ENCODE measurements around the gene ISG15. TPM values are rescaled to one million over a fixed set of nuclear protein-coding genes. Genes with fewer than 3 reads are reported as not detected.
"Not testable (repeated sequence)": the region's sequence is repeated elsewhere in the genome, so short reads cannot be mapped to it uniquely, and the experiment has no call there.

Gene ISG15
- total RNA-seq, 2 donors from 2014 or later: 15.2 to 44.3 TPM

GRCh38 chr1:994546-994945, 18.8 kb upstream of the ISG15 start:
- not testable (repeated sequence) for H3K9me3 Mint-ChIP-seq, H3K4me3 Mint-ChIP-seq, ATAC-seq, H3K36me3 Mint-ChIP-seq
- H3K27ac Mint-ChIP-seq: peak overlapping the region in 1 of 2 donors; percentile 40
- peak; percentile 28 for DNase-seq (ENCODE audit: low spot score)
- H3K27me3 Mint-ChIP-seq: peaks cover 17 to 32% of the 10 kb centered on the region in 2 donors
- peaks cover 11 to 14% of the 10 kb centered on the region in 2 donors for H3K4me1 Mint-ChIP-seq (ENCODE audit: low read depth in 2 of 2)

GRCh38 chr1:995665-996633, 17.3 kb upstream of the ISG15 start:
- Mint-ChIP-seq H3K9me3 (peaks cover 3% of the 10 kb centered on the region), H3K27me3 (peaks cover 17 to 29% of the 10 kb centered on the region in 2 donors), H3K36me3 (peaks cover 5% of the 10 kb centered on the region), H3K4me3 (no peak overlapping the region), H3K4me1 (ENCODE audit: low read depth in 2 of 2) (peaks cover 14% of the 10 kb centered on the region in 2 donors), H3K27ac (no peak overlapping the region)
- DNase-seq (ENCODE audit: low spot score): peak; percentile 58
- ATAC-seq: no peak

- Mint-ChIP-seq H3K4me1 (ENCODE audit: low read depth in 2 of 2) (peaks cover 9 to 12% of the 10 kb centered on the region in 2 donors), H3K36me3 (peaks cover 5% of the 10 kb centered on the region), H3K27ac (no peak overlapping the region), H3K4me3 (no peak overlapping the region), H3K27me3 (peaks cover 14 to 24% of the 10 kb centered on the region in 2 donors), H3K9me3 (no peaks in the 10 kb centered on the region)
- DNase-seq (ENCODE audit: low spot score) (peak; percentile 62), ATAC-seq (no peak)
Observed at GRCh38 chr1:996851-997712, 16.2 kb upstream of the ISG15 start.

- DNase-seq (ENCODE audit: low spot score) (peak; percentile 56), ATAC-seq (no peak)
- Mint-ChIP-seq H3K4me3 (no peak overlapping the region), H3K36me3 (peaks cover under 1% of the 10 kb centered on the region), H3K27ac (no peak overlapping the region), H3K27me3 (peaks cover 11 to 18% of the 10 kb centered on the region in 2 donors), H3K9me3 (no peaks in the 10 kb centered on the region), H3K4me1 (ENCODE audit: low read depth in 2 of 2) (peaks cover 3 to 9% of the 10 kb centered on the region in 2 donors)
Observed at GRCh38 chr1:997713-997992, 15.6 kb upstream of the ISG15 start.

DNA sequence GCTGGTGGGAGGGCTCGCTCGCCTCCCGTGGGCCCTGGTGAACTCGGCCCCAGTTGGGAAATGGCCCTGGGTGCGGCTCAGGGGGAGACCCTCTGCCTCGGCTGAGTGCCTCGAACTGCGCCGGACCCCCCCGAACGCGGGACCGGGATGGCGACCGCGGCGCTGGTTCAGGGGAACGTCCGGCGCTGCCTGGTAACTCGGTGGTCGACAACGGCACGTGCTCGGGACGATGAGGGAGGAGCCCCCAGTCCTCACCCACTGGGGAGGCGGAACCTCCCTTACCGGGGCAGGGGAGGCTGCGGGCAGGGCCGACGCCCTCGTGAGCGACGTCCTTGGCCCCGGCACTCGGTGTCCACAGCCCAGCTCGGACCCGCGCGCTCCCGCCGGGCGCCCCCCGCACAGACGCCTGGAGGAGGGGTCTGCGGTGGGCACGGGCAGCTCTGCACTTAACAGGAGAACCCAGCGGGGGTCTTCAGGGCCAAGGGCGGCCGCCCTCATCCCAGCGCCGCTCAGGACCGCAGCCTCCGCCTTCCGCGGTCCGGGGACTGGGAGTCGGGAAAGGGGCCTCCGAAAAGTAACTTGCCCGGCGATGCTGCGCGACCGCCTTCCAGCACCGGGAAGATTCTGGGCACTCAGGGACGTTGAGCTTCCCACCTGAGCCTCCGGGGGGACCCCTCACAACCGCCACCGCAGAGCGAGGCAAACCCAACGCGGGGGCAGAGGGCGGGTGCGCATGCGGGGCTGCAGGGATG, 15.1 kb upstream of the ISG15 start:
- DNase-seq (ENCODE audit: low spot score): peak; percentile 55
- Mint-ChIP-seq H3K27ac (no peak overlapping the region), H3K9me3 (no peaks in the 10 kb centered on the region), H3K27me3 (peaks cover 10 to 15% of the 10 kb centered on the region in 2 donors), H3K4me3 (no peak overlapping the region), H3K4me1 (ENCODE audit: low read depth in 2 of 2) (peaks cover 0 to 7% of the 10 kb centered on the region in 2 donors), H3K36me3 (no peaks in the 10 kb centered on the region)
- no peak for ATAC-seq

GRCh38 chr1:998745-998994, 14.6 kb upstream of the ISG15 start:
- Mint-ChIP-seq H3K27me3 (peaks cover 10 to 15% of the 10 kb centered on the region in 2 donors), H3K4me1 (ENCODE audit: low read depth in 2 of 2) (peaks cover 0 to 7% of the 10 kb centered on the region in 2 donors), H3K36me3 (no peaks in the 10 kb centered on the region), H3K4me3 (no peak overlapping the region), H3K9me3 (no peaks in the 10 kb centered on the region), H3K27ac (no peak overlapping the region)
- DNase-seq (ENCODE audit: low spot score) (no peak), ATAC-seq (no peak)

DNA sequence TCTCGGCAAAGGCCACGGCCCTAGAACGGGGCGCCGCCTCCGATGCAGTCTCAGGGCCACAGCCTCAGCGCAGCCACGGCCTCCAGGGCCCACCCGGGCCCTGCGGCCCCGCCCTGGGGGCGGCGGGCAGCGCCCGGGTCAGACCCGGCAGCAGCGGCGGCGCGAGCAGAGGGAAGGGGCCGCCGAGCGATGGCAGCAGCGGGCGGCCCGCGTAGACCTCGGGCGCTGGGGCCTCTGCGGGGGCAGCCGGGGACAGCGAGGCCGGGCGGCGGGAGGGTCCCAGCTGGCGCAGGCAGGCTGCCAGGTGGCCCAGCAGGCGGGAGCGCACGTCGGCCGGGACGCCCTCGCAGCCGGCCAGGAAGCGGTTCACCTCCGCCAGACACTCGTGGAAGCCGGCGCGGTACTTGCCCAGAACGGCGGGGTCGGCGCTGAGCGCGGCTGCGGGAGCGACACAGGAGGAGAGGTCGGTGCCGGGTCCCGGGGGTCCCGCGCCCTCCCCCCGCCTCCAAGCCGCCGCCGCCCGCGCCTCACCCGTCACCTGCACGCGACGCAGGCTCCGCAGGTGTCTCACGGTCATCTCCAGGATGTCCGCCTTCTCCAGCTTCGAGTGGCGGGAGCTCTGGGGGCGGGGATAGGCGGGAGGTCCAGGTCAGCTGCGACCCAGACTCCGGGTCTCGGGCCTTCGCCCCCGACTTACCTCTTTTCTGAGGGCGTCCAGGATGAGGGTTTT, 14.1 kb upstream of the ISG15 start:
- H3K27me3 Mint-ChIP-seq: peaks cover 10 to 15% of the 10 kb centered on the region in 2 donors
- DNase-seq (ENCODE audit: low spot score): peak; percentile 60
- no peaks in the 10 kb centered on the region for H3K9me3 Mint-ChIP-seq
- H3K36me3 Mint-ChIP-seq: no peaks in the 10 kb centered on the region
- no peak overlapping the region for H3K27ac Mint-ChIP-seq
- no peak for ATAC-seq
- H3K4me3 Mint-ChIP-seq: no peak overlapping the region
- peaks cover 0 to 7% of the 10 kb centered on the region in 2 donors for H3K4me1 Mint-ChIP-seq (ENCODE audit: low read depth in 2 of 2)

DNA sequence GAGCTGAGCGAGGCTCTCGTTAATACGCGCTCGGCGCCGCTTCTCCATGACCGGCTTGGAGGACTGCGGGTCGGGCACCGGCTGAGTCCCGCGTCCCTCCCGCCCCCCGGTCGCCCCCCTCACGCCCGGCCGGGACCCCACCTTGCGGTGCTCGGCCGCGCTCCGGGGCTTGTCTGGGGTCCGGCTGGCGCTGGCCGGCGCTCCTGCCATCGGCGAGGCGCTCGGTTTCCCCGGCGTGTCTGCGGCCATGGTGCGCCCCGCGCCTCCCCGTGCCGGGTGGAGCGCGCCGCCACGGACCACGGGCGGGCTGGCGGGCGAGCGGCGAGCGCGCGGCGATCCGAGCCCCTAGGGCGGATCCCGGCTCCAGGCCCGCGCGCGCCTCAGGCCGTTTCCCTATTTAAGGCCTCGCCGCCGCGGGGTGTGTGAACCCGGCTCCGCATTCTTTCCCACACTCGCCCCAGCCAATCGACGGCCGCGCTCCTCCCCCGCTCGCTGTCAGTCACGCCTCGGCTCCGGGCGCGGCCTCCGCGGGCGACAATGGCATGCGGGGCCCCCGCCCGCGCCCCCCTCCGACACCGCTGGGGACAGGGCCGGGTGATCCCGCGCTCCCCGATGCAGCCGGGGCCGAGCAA, 13.5 kb upstream of the ISG15 start, which contains the start of gene HES4:
TSS of gene HES4 (minus strand) at position 373 of the 632 bp plus-strand sequence. CDS start at position 249, 124 bp downstream.
- DNase-seq (ENCODE audit: low spot score): peak; percentile 61
- Mint-ChIP-seq H3K27ac (no peak within 1 kb of the TSS), H3K4me1 (ENCODE audit: low read depth in 2 of 2) (peaks cover 4 to 11% of the 10 kb centered on the region in 2 donors), H3K36me3 (no peaks in the 10 kb centered on the region), H3K4me3 (peak within 1 kb of the TSS; percentile 58), H3K9me3 (no peaks in the 10 kb centered on the region), H3K27me3 (peaks cover 11 to 17% of the 10 kb centered on the region in 2 donors)
- ATAC-seq: peak; percentile 56 to 75

GRCh38 chr1:1000357-1001056, 12.8 kb upstream of the ISG15 start:
- no peaks in the 10 kb centered on the region for H3K36me3 Mint-ChIP-seq
- peak; percentile 64 for DNase-seq (ENCODE audit: low spot score)
- H3K4me1 Mint-ChIP-seq (ENCODE audit: low read depth in 2 of 2): peaks cover 9 to 16% of the 10 kb centered on the region in 2 donors
- no peak overlapping the region for H3K27ac Mint-ChIP-seq
- no peaks in the 10 kb centered on the region for H3K9me3 Mint-ChIP-seq
- peaks cover 14 to 17% of the 10 kb centered on the region in 2 donors for H3K27me3 Mint-ChIP-seq
- ATAC-seq: peak; percentile 1 to 36
- H3K4me3 Mint-ChIP-seq: peak overlapping the region; percentile 58

DNA sequence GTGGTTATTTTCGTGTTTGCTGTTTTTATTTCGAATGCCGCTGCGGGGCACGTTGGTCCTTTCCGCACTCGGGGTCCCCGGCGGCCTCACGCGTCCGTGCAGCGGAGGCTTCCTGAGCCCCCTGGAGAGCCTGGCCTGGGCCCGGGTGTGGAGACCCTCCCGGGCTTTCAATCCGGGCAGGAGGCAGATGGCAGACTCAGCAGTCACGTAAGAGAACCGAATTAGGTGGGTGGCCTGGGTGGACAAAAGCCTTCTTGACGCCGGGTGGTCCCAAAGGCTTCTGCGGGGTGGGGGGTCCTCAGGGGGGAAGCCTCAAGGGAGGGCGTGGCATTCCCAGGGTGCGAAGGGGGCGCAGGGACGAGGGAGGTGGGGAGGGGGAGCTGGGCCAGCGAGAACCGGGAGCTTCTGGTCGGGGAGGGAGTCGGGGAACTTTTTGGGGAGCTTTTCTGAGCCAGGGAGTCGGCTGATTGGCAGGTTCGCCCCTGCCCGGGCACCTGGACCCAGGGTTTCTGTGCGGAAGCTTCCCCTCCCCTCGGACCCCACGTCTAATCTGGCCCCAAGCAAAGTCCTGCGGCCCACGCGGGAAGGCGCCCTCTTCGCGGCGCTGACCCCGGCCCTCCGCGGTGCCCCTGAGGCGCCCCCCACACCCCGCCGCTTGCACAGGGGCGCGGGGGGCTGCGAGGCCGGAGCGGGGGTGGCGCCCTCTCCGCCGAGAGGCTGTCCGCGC, 12.1 kb upstream of the ISG15 start:
- Mint-ChIP-seq H3K9me3 (no peaks in the 10 kb centered on the region), H3K4me3 (peak overlapping the region; percentile 58), H3K27me3 (peaks cover 10 to 11% of the 10 kb centered on the region in 2 donors), H3K36me3 (no peaks in the 10 kb centered on the region), H3K4me1 (ENCODE audit: low read depth in 2 of 2) (peaks cover 9 to 15% of the 10 kb centered on the region in 2 donors), H3K27ac (no peak overlapping the region)
- DNase-seq (ENCODE audit: low spot score) (no peak), ATAC-seq (no peak)

- Mint-ChIP-seq H3K4me1 (ENCODE audit: low read depth in 2 of 2) (peaks cover 9 to 16% of the 10 kb centered on the region in 2 donors), H3K9me3 (no peaks in the 10 kb centered on the region), H3K36me3 (no peaks in the 10 kb centered on the region), H3K27ac (no peak overlapping the region), H3K27me3 (peaks cover 8 to 11% of the 10 kb centered on the region in 2 donors), H3K4me3 (no peak overlapping the region)
- DNase-seq (ENCODE audit: low spot score) (peak; percentile 56), ATAC-seq (no peak)
Observed at GRCh38 chr1:1003618-1004419, 9.5 kb upstream of the ISG15 start.

Data from natural killer cell treated with Interleukin-12 subunit alpha and Interleukin-12 subunit beta and Interleukin-15 and Interleukin-18, amount 100 ng/mL, for 72 hours (primary cell).